Panc1 (cell line): Measurements from ENCODE around the gene COL5A1.

ENCODE experiments used
- TF ChIP-seq, protein P1 (sequence below): fragments of 450-650 bp; IDR thresholded peaks from 2 replicates; pipeline ENCODE4 v1.5.1; 2017; ENCODE audit warnings: mild to moderate bottlenecking
- TF ChIP-seq, protein P2 (sequence below), 2 experiments: IDR thresholded peaks; 2 replicates each; pipeline ENCODE4 v1.6.1; 2011 to 2012; ENCODE audit warnings: low read depth in 2 of 2, control low read depth in 1 of 2, low read length in 1 of 2, mild to moderate bottlenecking in 1 of 2, moderate library complexity in 1 of 2; ENCODE audit not compliant: insufficient read depth in 1 of 2

DNA sequence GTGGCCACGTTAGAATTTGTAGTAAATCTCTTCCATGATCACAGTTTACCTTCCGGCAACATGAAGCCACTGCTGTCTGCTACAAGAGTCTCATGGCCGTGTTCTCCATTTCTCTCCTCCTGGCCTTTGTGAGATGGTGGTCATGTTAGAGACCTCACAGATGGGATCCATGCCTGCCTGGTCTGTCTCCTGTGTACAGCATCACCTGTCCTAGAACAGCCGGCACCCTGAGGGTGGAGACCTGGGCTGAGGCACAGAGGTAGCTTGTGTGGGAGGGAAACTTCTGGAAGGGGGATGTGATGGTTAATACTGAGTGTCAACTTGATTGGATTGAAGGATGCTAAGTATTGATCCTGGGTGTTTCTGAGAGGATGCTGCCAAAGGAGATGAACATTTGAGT is 235.9 kb downstream of the COL5A1 start:
- TF ChIP-seq, protein P1, sequence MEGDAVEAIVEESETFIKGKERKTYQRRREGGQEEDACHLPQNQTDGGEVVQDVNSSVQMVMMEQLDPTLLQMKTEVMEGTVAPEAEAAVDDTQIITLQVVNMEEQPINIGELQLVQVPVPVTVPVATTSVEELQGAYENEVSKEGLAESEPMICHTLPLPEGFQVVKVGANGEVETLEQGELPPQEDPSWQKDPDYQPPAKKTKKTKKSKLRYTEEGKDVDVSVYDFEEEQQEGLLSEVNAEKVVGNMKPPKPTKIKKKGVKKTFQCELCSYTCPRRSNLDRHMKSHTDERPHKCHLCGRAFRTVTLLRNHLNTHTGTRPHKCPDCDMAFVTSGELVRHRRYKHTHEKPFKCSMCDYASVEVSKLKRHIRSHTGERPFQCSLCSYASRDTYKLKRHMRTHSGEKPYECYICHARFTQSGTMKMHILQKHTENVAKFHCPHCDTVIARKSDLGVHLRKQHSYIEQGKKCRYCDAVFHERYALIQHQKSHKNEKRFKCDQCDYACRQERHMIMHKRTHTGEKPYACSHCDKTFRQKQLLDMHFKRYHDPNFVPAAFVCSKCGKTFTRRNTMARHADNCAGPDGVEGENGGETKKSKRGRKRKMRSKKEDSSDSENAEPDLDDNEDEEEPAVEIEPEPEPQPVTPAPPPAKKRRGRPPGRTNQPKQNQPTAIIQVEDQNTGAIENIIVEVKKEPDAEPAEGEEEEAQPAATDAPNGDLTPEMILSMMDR = no peak
- TF ChIP-seq, protein P2, sequence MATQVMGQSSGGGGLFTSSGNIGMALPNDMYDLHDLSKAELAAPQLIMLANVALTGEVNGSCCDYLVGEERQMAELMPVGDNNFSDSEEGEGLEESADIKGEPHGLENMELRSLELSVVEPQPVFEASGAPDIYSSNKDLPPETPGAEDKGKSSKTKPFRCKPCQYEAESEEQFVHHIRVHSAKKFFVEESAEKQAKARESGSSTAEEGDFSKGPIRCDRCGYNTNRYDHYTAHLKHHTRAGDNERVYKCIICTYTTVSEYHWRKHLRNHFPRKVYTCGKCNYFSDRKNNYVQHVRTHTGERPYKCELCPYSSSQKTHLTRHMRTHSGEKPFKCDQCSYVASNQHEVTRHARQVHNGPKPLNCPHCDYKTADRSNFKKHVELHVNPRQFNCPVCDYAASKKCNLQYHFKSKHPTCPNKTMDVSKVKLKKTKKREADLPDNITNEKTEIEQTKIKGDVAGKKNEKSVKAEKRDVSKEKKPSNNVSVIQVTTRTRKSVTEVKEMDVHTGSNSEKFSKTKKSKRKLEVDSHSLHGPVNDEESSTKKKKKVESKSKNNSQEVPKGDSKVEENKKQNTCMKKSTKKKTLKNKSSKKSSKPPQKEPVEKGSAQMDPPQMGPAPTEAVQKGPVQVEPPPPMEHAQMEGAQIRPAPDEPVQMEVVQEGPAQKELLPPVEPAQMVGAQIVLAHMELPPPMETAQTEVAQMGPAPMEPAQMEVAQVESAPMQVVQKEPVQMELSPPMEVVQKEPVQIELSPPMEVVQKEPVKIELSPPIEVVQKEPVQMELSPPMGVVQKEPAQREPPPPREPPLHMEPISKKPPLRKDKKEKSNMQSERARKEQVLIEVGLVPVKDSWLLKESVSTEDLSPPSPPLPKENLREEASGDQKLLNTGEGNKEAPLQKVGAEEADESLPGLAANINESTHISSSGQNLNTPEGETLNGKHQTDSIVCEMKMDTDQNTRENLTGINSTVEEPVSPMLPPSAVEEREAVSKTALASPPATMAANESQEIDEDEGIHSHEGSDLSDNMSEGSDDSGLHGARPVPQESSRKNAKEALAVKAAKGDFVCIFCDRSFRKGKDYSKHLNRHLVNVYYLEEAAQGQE (IDR thresholded peaks at IDR 0.05; ENCODE audit: insufficient read depth in 1 of 2, low read depth in 2 of 2, low read length in 1 of 2) = no peak
